SK-N-SH (cell line): ENCODE measurements around the gene B3GALT6. TPM values are rescaled to one million over a fixed set of nuclear protein-coding genes. Genes with fewer than 3 reads are reported as not detected.

Source experiments
- CTCF ChIA-PET: fragments of 300-600, 350-600 bp; formaldehyde crosslinking; extraction: SDS; loops from one replicate; lab custom pipeline; 2021; lab: Yijun Ruan, JAX
- POLR2A ChIA-PET: fragments of 350-600 bp; sonication (Branson Sonifier 250); formaldehyde crosslinking; extraction: SDS; loops from one replicate; lab custom pipeline; 2020; ENCODE audit warnings: antibody characterized with exemption, inconsistent platforms; lab: Yijun Ruan, JAX
- DNase-seq: peaks from one replicate; pipeline ENCODE4 v3.0.0; 2012
- H2AFZ ChIP-seq: fragments of 200-600 bp; sonication (generic); 2 replicates; pipeline ENCODE4 v1.8.1; 2016; ENCODE audit warnings: antibody characterized with exemption, mild to moderate bottlenecking, low read depth
- H3F3A ChIP-seq: fragments of 200-600 bp; sonication (generic); replicated peaks from 2 replicates; pipeline ENCODE3; 2016; ENCODE audit warnings: antibody characterized with exemption, mild to moderate bottlenecking; ENCODE audit not compliant: insufficient read depth
- H3K27ac ChIP-seq, 2 experiments: fragments of 200-500 bp in 1 of 2; fragments of 200-600 bp in 1 of 2; sonication (Bioruptor generic) in 1 of 2; sonication (generic), shearing (Covaris generic) in 1 of 2; 2 replicates each; pipeline versions ENCODE4 v1.5.1 to v1.6.1; 2014 to 2016; ENCODE audit warnings: low read depth in 2 of 2, inconsistent platforms in 1 of 2, low read length in 1 of 2, mild to moderate bottlenecking in 1 of 2, mixed read lengths in 1 of 2
- H3K27me3 ChIP-seq: fragments of 200-600 bp; sonication (generic), shearing (Covaris generic); 2 replicates; pipeline ENCODE4 v1.6.1; 2016; ENCODE audit warnings: mixed run types; ENCODE audit not compliant: insufficient read depth
- H3K36me3 ChIP-seq, 2 experiments: fragments of 200-500 bp in 1 of 2; fragments of 200-600 bp in 1 of 2; sonication (Bioruptor generic) in 1 of 2; sonication (generic) in 1 of 2; replicated peaks in 1 of 2; 2 replicates each; pipeline versions ENCODE3 to v1.5.1; 2014 to 2016; ENCODE audit warnings: low read length in 1 of 2, mild to moderate bottlenecking in 1 of 2; ENCODE audit not compliant: insufficient read depth in 2 of 2, control insufficient read depth in 1 of 2
- H3K4me1 ChIP-seq, 2 experiments: fragments of 200-500 bp in 1 of 2; fragments of 200-600 bp in 1 of 2; sonication (Bioruptor generic) in 1 of 2; sonication (generic), shearing (Covaris generic) in 1 of 2; 2 replicates each; pipeline versions ENCODE4 v1.5.1 to v1.6.1; 2014 to 2016; ENCODE audit warnings: low read depth in 1 of 2, low read length in 1 of 2, mixed run types in 1 of 2; ENCODE audit not compliant: insufficient read depth in 2 of 2, control insufficient read depth in 1 of 2
- H3K4me2 ChIP-seq: fragments of 200-600 bp; sonication (generic), shearing (Covaris generic); 2 replicates; pipeline ENCODE4 v1.6.1; 2017; ENCODE audit warnings: mixed run types
- H3K4me3 ChIP-seq, 2 experiments: fragments of 200-500 bp in 1 of 2; fragments of 200-600 bp in 1 of 2; sonication (Bioruptor generic) in 1 of 2; sonication (generic), shearing (Covaris generic) in 1 of 2; 2 replicates each; pipeline versions ENCODE4 v1.5.1 to v1.8.1; 2014 to 2016; ENCODE audit warnings: low read depth in 2 of 2, inconsistent platforms in 1 of 2, low read length in 1 of 2, mild to moderate bottlenecking in 1 of 2, mixed read lengths in 1 of 2, moderate library complexity in 1 of 2
- H3K79me2 ChIP-seq: fragments of 200-600 bp; sonication (generic); 2 replicates; pipeline ENCODE4 v1.8.1; 2017; ENCODE audit warnings: mild to moderate bottlenecking; ENCODE audit not compliant: insufficient read depth
- H3K9ac ChIP-seq: fragments of 200-600 bp; sonication (generic); 2 replicates; pipeline ENCODE4 v1.6.1; 2017; ENCODE audit warnings: mixed run types
- H3K9me2 ChIP-seq: fragments of 200-600 bp; sonication (generic); 2 replicates; pipeline ENCODE4 v1.6.1; 2017; ENCODE audit warnings: mixed run types
- H3K9me3 ChIP-seq: fragments of 200-600 bp; sonication (generic); 2 replicates; pipeline ENCODE4 v1.6.1; 2017; ENCODE audit warnings: mixed run types, mild to moderate bottlenecking, moderate library complexity
- H4K20me1 ChIP-seq: fragments of 200-600 bp; sonication (generic); 2 replicates; pipeline ENCODE4 v1.6.1; 2017; ENCODE audit warnings: mild to moderate bottlenecking, mixed run types; ENCODE audit not compliant: insufficient read depth
- ELF1 ChIP-seq: IDR thresholded peaks from 2 replicates; pipeline ENCODE4 v1.4.0; 2012
- EP300 ChIP-seq, 2 experiments: IDR thresholded peaks; 2 replicates each; pipeline versions ENCODE4 v1.4.0 to v1.6.1; 2012; ENCODE audit warnings: borderline replicate concordance in 1 of 2, low read depth in 1 of 2, low read length in 1 of 2
- EZH2phosphoT487 ChIP-seq: fragments of 200-600 bp; sonication (generic); IDR thresholded peaks from 2 replicates; pipeline ENCODE4 v1.6.1; 2017; ENCODE audit warnings: low read depth, mixed run types, mild to moderate bottlenecking, antibody characterized with exemption, moderate library complexity, borderline replicate concordance
- FOSL2 ChIP-seq: IDR thresholded peaks from 2 replicates; pipeline ENCODE4 v1.4.0; 2012; ENCODE audit warnings: low read depth, mild to moderate bottlenecking, moderate library complexity, borderline replicate concordance
- FOXJ3 ChIP-seq: sonication (generic); formaldehyde crosslinking; IDR thresholded peaks from 2 replicates; pipeline ENCODE4 v1.5.1; 2020; ENCODE audit warnings: mild to moderate bottlenecking, missing genetic modification reagents
- FOXM1 ChIP-seq: IDR thresholded peaks from 2 replicates; pipeline ENCODE4 v1.4.0; 2012; ENCODE audit warnings: low read depth, mild to moderate bottlenecking
- IRF3 ChIP-seq: fragments of 150-350 bp; IDR thresholded peaks from 2 replicates; pipeline ENCODE4 v1.6.1; 2016; ENCODE audit warnings: mild to moderate bottlenecking, low read depth, low read length
- MXI1 ChIP-seq: IDR thresholded peaks from 2 replicates; pipeline ENCODE4 v1.6.1; 2012; ENCODE audit warnings: mild to moderate bottlenecking, low read depth, low read length, improper control_type of control experiment
- NRF1 ChIP-seq: IDR thresholded peaks from 2 replicates; pipeline ENCODE4 v1.6.1; 2012; ENCODE audit warnings: low read depth, mild to moderate bottlenecking, low read length
- POLR2AphosphoS5 ChIP-seq: IDR thresholded peaks from 2 replicates; pipeline ENCODE4 v1.6.1; 2012; ENCODE audit warnings: low read depth, low read length
- RAD21 ChIP-seq: IDR thresholded peaks from 2 replicates; pipeline ENCODE4 v1.6.1; 2012; ENCODE audit warnings: mild to moderate bottlenecking, low read length
- RCOR1 ChIP-seq: fragments of 150-350 bp; IDR thresholded peaks from 2 replicates; pipeline ENCODE4 v1.6.1; 2017; ENCODE audit warnings: antibody characterized with exemption, low read length
- SMC3 ChIP-seq: IDR thresholded peaks from 2 replicates; pipeline ENCODE4 v1.6.1; 2012; ENCODE audit warnings: low read depth, low read length, improper control_type of control experiment
- TAF1 ChIP-seq: IDR thresholded peaks from 2 replicates; pipeline ENCODE4 v1.6.1; 2012; ENCODE audit warnings: low read depth, mild to moderate bottlenecking, low read length, moderate library complexity, borderline replicate concordance
- TCF12 ChIP-seq: IDR thresholded peaks from 2 replicates; pipeline ENCODE4 v1.4.0; 2012
- USF1 ChIP-seq: IDR thresholded peaks from 2 replicates; pipeline ENCODE4 v1.4.0; 2012; ENCODE audit warnings: low read depth, borderline replicate concordance
- USF2 ChIP-seq: fragments of 150-350 bp; IDR thresholded peaks from 2 replicates; pipeline ENCODE4 v1.6.1; 2017; ENCODE audit warnings: antibody characterized with exemption, low read length, low read depth, borderline replicate concordance
- YY1 ChIP-seq: IDR thresholded peaks from 2 replicates; pipeline ENCODE4 v1.4.0; 2012; ENCODE audit warnings: low read depth, mild to moderate bottlenecking
- ZBTB33 ChIP-seq: IDR thresholded peaks from 2 replicates; pipeline ENCODE4 v1.4.0; 2012; ENCODE audit warnings: low read depth, borderline replicate concordance
- WGBS: methylation state at CpG from one replicate; pipeline ENCODE4 v1.1.6; 2017; ENCODE audit warnings: low lambda C conversion rate; 5-methylcytosine and 5-hydroxymethylcytosine counted together
- polyA plus RNA-seq, 3 experiments: library from polyadenylated mRNA; depleted of rRNA; stranded (reverse); fragments of >200 nt; gene quantifications; 2 replicates each; pipeline ENCODE4 v1.2.3, GENCODE V29; 2012
- TF ChIP-seq, protein P1 (sequence below): fragments of 200-600 bp; sonication (generic); IDR thresholded peaks from 2 replicates; pipeline ENCODE4 v1.6.1; 2017; ENCODE audit warnings: antibody characterized with exemption, mild to moderate bottlenecking, moderate library complexity
- TF ChIP-seq, protein P2 (sequence below): IDR thresholded peaks from 2 replicates; pipeline ENCODE4 v1.4.0; 2012; ENCODE audit warnings: low read depth

The B3GALT6 gene
- polyA plus RNA-seq, 1 of the 3 experiments (the other 2 are of a cell fraction), result 38.8 TPM

DNA sequence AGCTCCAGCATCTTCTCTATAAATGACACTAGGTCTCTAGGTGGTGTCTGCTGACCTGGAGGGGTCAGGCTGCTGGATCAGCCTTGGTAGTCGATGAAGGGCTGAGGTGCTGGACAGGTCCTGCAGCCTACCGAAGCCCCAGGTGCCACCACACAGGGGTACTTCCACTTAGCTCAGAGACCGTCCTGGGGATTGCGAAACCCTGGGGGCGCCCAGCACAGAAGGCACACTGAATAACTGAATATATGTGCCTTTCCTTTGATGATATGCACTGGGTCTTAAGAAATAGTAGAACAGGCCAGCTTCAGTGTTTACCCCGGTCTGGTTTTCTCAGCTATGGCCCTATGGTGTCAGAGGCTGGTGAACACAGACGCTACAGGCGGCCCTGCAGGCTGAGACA is 30.7 kb downstream of the B3GALT6 start:
- DNase-seq, result no peak
- Histone ChIP-seq H3K36me3 (peaks cover 19 to 58% of the 10 kb centered on the region in 2 experiments), H3K27ac (no peak overlapping the region), H3K9me2 (no peaks in the 10 kb centered on the region), H3K4me2 (no peak overlapping the region), H3K9me3 (no peaks in the 10 kb centered on the region), H4K20me1 (peaks cover 53% of the 10 kb centered on the region), H3K79me2 (peaks cover 54% of the 10 kb centered on the region), H3K27me3 (no peaks in the 10 kb centered on the region), H3K9ac (no peak overlapping the region), H3K4me1 (peaks cover 0 to 4% of the 10 kb centered on the region in 2 experiments; a peak in 2 of 4 replicates), H3F3A (peaks cover 17% of the 10 kb centered on the region), H3K4me3 (no peak overlapping the region), H2AFZ (no peak overlapping the region)
- ChIA-PET POLR2A (interaction anchor here (0.7 kb wide), 1 partner anchor 142 kb away, joined by 3 read pairs; no protein-coding TSS in a partner anchor), CTCF (interaction anchor here (0.6 to 1.0 kb wide), 2 partner anchors 12 to 339 kb away, joined by 4 read pairs; no protein-coding TSS in a partner anchor)
- TF ChIP-seq, protein P1, sequence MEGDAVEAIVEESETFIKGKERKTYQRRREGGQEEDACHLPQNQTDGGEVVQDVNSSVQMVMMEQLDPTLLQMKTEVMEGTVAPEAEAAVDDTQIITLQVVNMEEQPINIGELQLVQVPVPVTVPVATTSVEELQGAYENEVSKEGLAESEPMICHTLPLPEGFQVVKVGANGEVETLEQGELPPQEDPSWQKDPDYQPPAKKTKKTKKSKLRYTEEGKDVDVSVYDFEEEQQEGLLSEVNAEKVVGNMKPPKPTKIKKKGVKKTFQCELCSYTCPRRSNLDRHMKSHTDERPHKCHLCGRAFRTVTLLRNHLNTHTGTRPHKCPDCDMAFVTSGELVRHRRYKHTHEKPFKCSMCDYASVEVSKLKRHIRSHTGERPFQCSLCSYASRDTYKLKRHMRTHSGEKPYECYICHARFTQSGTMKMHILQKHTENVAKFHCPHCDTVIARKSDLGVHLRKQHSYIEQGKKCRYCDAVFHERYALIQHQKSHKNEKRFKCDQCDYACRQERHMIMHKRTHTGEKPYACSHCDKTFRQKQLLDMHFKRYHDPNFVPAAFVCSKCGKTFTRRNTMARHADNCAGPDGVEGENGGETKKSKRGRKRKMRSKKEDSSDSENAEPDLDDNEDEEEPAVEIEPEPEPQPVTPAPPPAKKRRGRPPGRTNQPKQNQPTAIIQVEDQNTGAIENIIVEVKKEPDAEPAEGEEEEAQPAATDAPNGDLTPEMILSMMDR, result no peak
- no peak for TF ChIP-seq EZH2phosphoT487
- TF ChIP-seq SMC3, result no peak
- no peak for TF ChIP-seq FOSL2
- TF ChIP-seq FOXM1, result no peak
- 100% methylated on average over 3 of the region's 8 CpGs for WGBS

DNA sequence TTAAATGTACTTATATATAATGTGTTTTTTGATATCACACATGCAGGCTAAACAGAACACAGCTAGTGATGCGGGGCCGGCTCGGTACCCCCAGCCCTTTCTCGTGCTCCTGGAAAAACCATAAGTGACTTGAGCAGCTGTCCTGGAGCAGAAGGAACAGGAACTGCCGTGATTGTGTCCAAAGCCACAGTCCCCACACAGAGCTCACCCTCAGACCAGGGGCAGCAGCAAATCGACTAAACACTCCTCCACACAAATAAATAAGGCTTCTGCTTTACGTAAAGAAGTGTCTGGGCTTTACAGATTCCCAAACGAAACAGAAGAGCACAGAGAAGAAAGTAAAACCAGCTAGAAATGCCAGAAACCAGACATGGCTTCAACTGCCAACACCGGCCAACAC is 32.0 kb downstream of the B3GALT6 start:
- no peak overlapping the region for H3K4me2 ChIP-seq
- POLR2A ChIA-PET, result interaction anchor here (0.6 to 1.4 kb wide), 2 partner anchors 10 to 166 kb away, joined by 3 read pairs; partner anchors contain the start of gene UBE2J2
- H3K9me2 ChIP-seq, result no peaks in the 10 kb centered on the region
- H3K4me3 ChIP-seq, result no peak overlapping the region
- 83% methylated on average over 9 of the region's 9 CpGs for WGBS
- CTCF ChIA-PET, result interaction anchor here (1.2 to 2.0 kb wide), 2 partner anchors 27 to 141 kb away, joined by 7 to 8 read pairs; no protein-coding TSS in a partner anchor
- H3K9me3 ChIP-seq, result no peaks in the 10 kb centered on the region
- no peak for DNase-seq
- peak overlapping the region in 1 of 2 experiments; percentile 73; a peak in 2 of 4 replicates for H3K27ac ChIP-seq
- no peak overlapping the region for H2AFZ ChIP-seq
- H4K20me1 ChIP-seq, result peaks cover 58% of the 10 kb centered on the region
- H3K4me1 ChIP-seq, result peaks cover 0 to 4% of the 10 kb centered on the region in 2 experiments; a peak in 2 of 4 replicates
- H3K27me3 ChIP-seq, result no peaks in the 10 kb centered on the region
- no peak overlapping the region for H3K9ac ChIP-seq
- H3K79me2 ChIP-seq, result peaks cover 66% of the 10 kb centered on the region
- peaks cover 17% of the 10 kb centered on the region for H3F3A ChIP-seq
- peaks cover 19 to 57% of the 10 kb centered on the region in 2 experiments for H3K36me3 ChIP-seq
- TF ChIP-seq ZBTB33 (no peak), MXI1 (no peak), NRF1 (no peak), USF2 (no peak), TAF1 (no peak), FOXJ3 (CRISPR knock-in tag) (no peak), RAD21 (no peak), FOSL2 (no peak), SMC3 (no peak), FOXM1 (no peak), TCF12 (no peak), EP300 (IDR thresholded peaks at IDR 0.05; ENCODE audit: borderline replicate concordance in 1 of 2, low read depth in 1 of 2, low read length in 1 of 2) (no peak), USF1 (no peak), POLR2AphosphoS5 (no peak), RCOR1 (no peak), ELF1 (no peak), IRF3 (no peak), YY1 (no peak)
- TF ChIP-seq, protein P2, sequence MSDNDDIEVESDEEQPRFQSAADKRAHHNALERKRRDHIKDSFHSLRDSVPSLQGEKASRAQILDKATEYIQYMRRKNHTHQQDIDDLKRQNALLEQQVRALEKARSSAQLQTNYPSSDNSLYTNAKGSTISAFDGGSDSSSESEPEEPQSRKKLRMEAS, result no peak
